ENCODE results near the gene PDAP1. TPM values are rescaled to one million over a fixed set of nuclear protein-coding genes. Genes with fewer than 3 reads are reported as not detected.

Gene PDAP1
- total and polyA plus RNA-seq, 10 of the 15 experiments (the other 5 are each of a cell fraction or from before 2014, with no cell fraction given) = 6.6 to 200 (median 87.7) TPM

DNA sequence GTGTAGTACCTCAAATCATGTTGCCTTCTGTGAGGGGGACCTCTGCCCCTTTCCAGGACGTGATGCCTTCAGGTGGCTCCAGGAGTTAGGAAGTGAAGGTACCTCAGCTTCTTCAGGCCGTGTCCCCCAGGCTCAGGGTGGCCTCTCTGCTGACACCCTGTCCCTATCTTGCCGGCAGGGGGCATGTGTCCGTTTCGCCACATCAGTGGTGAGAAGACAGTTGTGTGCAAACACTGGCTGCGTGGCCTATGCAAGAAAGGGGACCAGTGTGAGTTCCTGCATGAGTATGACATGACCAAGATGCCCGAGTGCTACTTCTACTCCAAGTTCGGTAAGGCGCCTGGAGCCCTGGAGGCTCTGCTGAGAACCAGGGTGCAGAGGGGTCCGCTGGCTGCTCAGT, 39.5 kb upstream of the PDAP1 start:
- no peak for DNase-seq (ENCODE audit: low read depth, low spot score)
- BruUV-seq (replicated peaks) = no TSS peak
- WGBS (ENCODE audit: insufficient coverage, insufficient replicate concordance, low lambda C conversion rate, missing lambda C conversion rate) = 93% methylated on average over 10 of the region's 10 CpGs
- H3K4me2 ChIP-seq (ENCODE audit: control insufficient read depth, insufficient read depth) = no peak overlapping the region
- H3K4me1 ChIP-seq (ENCODE audit: control insufficient read depth, insufficient read depth, low read length) = no peaks in the 10 kb centered on the region
- no peaks in the 10 kb centered on the region for H3K9me3 ChIP-seq (replicated peaks; ENCODE audit: control insufficient read depth, insufficient read depth, low read length)
- H3K27ac ChIP-seq (ENCODE audit: control insufficient read depth, insufficient read depth) = no peak overlapping the region
- H4K20me1 ChIP-seq (ENCODE audit: control insufficient read depth, insufficient read depth) = no peaks in the 10 kb centered on the region
- in situ Hi-C loops (cut with MboI) = no loop called here
- POLR2A ChIA-PET = interaction anchor here (0.7 kb wide), 1 partner anchor 10 kb away, joined by 9 read pairs; no protein-coding TSS in a partner anchor
- peak; percentile 79 for ATAC-seq
- H3K27me3 ChIP-seq (replicated peaks in 1 of 2; ENCODE audit: control insufficient read depth in 2 of 2, insufficient read depth in 2 of 2, low read length in 1 of 2) = no peaks in the 10 kb centered on the region
- peaks cover 28 to 40% of the 10 kb centered on the region in 2 experiments; a peak in 3 of 4 replicates for H3K36me3 ChIP-seq (ENCODE audit: control insufficient read depth in 2 of 2, insufficient read depth in 2 of 2, low read length in 1 of 2)
- H2AFZ ChIP-seq (ENCODE audit: control insufficient read depth, low read depth, low read length) = no peak overlapping the region
- FAIRE-seq = no peak
- no peaks in the 10 kb centered on the region for H3K79me2 ChIP-seq (ENCODE audit: control insufficient read depth, insufficient read depth, low read length)
- no peak for TF ChIP-seq NR2C1 (IDR thresholded peaks at IDR 0.05)
- TF ChIP-seq BHLHE40 (IDR thresholded peaks at IDR 0.05; ENCODE audit: borderline replicate concordance in 1 of 2, low read depth in 2 of 2, low read length in 1 of 2) = no peak
- TF ChIP-seq, protein P1, sequence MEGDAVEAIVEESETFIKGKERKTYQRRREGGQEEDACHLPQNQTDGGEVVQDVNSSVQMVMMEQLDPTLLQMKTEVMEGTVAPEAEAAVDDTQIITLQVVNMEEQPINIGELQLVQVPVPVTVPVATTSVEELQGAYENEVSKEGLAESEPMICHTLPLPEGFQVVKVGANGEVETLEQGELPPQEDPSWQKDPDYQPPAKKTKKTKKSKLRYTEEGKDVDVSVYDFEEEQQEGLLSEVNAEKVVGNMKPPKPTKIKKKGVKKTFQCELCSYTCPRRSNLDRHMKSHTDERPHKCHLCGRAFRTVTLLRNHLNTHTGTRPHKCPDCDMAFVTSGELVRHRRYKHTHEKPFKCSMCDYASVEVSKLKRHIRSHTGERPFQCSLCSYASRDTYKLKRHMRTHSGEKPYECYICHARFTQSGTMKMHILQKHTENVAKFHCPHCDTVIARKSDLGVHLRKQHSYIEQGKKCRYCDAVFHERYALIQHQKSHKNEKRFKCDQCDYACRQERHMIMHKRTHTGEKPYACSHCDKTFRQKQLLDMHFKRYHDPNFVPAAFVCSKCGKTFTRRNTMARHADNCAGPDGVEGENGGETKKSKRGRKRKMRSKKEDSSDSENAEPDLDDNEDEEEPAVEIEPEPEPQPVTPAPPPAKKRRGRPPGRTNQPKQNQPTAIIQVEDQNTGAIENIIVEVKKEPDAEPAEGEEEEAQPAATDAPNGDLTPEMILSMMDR (IDR thresholded peaks at IDR 0.05 in 2 of 3, conservative IDR thresholded peaks at IDR 0.05 in 1 of 3; ENCODE audit: control insufficient read depth in 2 of 3, extremely low read depth in 1 of 3, insufficient read depth in 1 of 3, low read depth in 3 of 3, low read length in 3 of 3) = peak in 1 of 3 experiments; percentile 50; a peak in 2 of 6 replicates
- no peak for TF ChIP-seq POU2F2 (IDR thresholded peaks at IDR 0.05; ENCODE audit: borderline replicate concordance, low read depth, low read length)
- no peak for TF ChIP-seq KDM1A (IDR thresholded peaks at IDR 0.05; ENCODE audit: borderline replicate concordance)
- CTCF ChIA-PET = interaction anchor here (0.6 to 0.7 kb wide), 2 partner anchors 392 to 543 kb away, joined by 3 to 4 read pairs; no protein-coding TSS in a partner anchor
- intact Hi-C loops (cut with micrococcal nuclease; ENCODE audit: unreplicated experiment) = no loop called here
- SMC1A ChIA-PET (ENCODE audit: uncharacterized antibody, unreplicated experiment) = no interaction called here
- RAD21 ChIA-PET (ENCODE audit: unreplicated experiment) = no interaction called here
- H3K9ac ChIP-seq (ENCODE audit: control insufficient read depth, insufficient read depth, low read length) = no peak overlapping the region
- no peak overlapping the region for H3K4me3 ChIP-seq
